Measurements from ENCODE around the gene NDUFS8. TPM values are rescaled to one million over a fixed set of nuclear protein-coding genes. Genes with fewer than 3 reads are reported as not detected.
A peak's percentile ranks its signal among the peaks of the same experiment; 100 is the strongest.

Gene NDUFS8
- polyA plus RNA-seq, 3 donors = 62.9 to 141 (median 114) TPM

GRCh38 chr11:68048681-68049508 is 18.4 kb downstream of the NDUFS8 start:
- Histone ChIP-seq H3K4me3 (replicated peaks in 1 of 3; ENCODE audit: low read depth in 2 of 3, low read length in 3 of 3) (no peak overlapping the region), H2AFZ (ENCODE audit: insufficient read depth, low read depth, low read length, poor library complexity, severe bottlenecking) (no peak overlapping the region), H3K4me1 (ENCODE audit: control insufficient read depth in 1 of 2, insufficient read depth in 2 of 2, low read length in 2 of 2) (no peaks in the 10 kb centered on the region), H3K27ac (ENCODE audit: low read depth in 1 of 2, low read length in 2 of 2) (peak overlapping the region in 1 of 2 donors; percentile 8), H3K9me3 (replicated peaks in 1 of 2; ENCODE audit: control insufficient read depth in 1 of 2, insufficient read depth in 1 of 2, low read length in 2 of 2) (no peaks in the 10 kb centered on the region), H3K36me3 (replicated peaks in 1 of 2; ENCODE audit: control insufficient read depth in 1 of 2, insufficient read depth in 2 of 2, low read length in 2 of 2) (peaks cover 93 to 100% of the 10 kb centered on the region in 2 donors), H4K20me1 (ENCODE audit: insufficient read depth, low read length) (peaks cover 100% of the 10 kb centered on the region), H3K79me2 (ENCODE audit: insufficient read depth, low read length) (peaks cover 25% of the 10 kb centered on the region), H3K4me2 (replicated peaks; ENCODE audit: extremely low read depth, low read length, poor library complexity, severe bottlenecking) (no peak overlapping the region), H3K9ac (ENCODE audit: insufficient read depth, low read length, poor library complexity, severe bottlenecking) (no peak overlapping the region), H3K27me3 (ENCODE audit: control insufficient read depth in 2 of 2, insufficient read depth in 2 of 2, low read length in 2 of 2) (no peaks in the 10 kb centered on the region)
- TF ChIP-seq, protein P1, sequence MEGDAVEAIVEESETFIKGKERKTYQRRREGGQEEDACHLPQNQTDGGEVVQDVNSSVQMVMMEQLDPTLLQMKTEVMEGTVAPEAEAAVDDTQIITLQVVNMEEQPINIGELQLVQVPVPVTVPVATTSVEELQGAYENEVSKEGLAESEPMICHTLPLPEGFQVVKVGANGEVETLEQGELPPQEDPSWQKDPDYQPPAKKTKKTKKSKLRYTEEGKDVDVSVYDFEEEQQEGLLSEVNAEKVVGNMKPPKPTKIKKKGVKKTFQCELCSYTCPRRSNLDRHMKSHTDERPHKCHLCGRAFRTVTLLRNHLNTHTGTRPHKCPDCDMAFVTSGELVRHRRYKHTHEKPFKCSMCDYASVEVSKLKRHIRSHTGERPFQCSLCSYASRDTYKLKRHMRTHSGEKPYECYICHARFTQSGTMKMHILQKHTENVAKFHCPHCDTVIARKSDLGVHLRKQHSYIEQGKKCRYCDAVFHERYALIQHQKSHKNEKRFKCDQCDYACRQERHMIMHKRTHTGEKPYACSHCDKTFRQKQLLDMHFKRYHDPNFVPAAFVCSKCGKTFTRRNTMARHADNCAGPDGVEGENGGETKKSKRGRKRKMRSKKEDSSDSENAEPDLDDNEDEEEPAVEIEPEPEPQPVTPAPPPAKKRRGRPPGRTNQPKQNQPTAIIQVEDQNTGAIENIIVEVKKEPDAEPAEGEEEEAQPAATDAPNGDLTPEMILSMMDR (IDR thresholded peaks at IDR 0.05) = no peak
- Mint-ChIP-seq H3K27me3 (ENCODE audit: low read depth in 3 of 3) (peaks cover 0 to 2% (median 0%) of the 10 kb centered on the region in 3 donors), H3K4me3 (no peak overlapping the region), H3K9me3 (peaks cover 0 to 6% (median 0%) of the 10 kb centered on the region in 7 donors), H3K4me1 (no peaks in the 10 kb centered on the region), H3K27ac (peak overlapping the region in 1 of 7 donors; percentile 26), H3K36me3 (peaks cover 74 to 84% of the 10 kb centered on the region in 2 donors)
- intact Hi-C loops (cut with micrococcal nuclease) = no loop called here
- 94% methylated on average over 26 of the region's 35 CpGs for WGBS (ENCODE audit: insufficient coverage)
- DNase-seq = no peak

- Mint-ChIP-seq H3K27ac (no peak overlapping the region), H3K9me3 (peaks cover 0 to 6% (median 0%) of the 10 kb centered on the region in 7 donors), H3K4me3 (no peak overlapping the region), H3K27me3 (ENCODE audit: low read depth in 3 of 3) (peaks cover 0 to 2% (median 0%) of the 10 kb centered on the region in 3 donors), H3K4me1 (no peaks in the 10 kb centered on the region), H3K36me3 (peaks cover 70 to 77% of the 10 kb centered on the region in 2 donors)
- H3K4me1 ChIP-seq (ENCODE audit: control insufficient read depth in 1 of 2, insufficient read depth in 2 of 2, low read length in 2 of 2) = no peaks in the 10 kb centered on the region
- no peak overlapping the region for H3K9ac ChIP-seq (ENCODE audit: insufficient read depth, low read length, poor library complexity, severe bottlenecking)
- no peaks in the 10 kb centered on the region for H3K9me3 ChIP-seq (replicated peaks in 1 of 2; ENCODE audit: control insufficient read depth in 1 of 2, insufficient read depth in 1 of 2, low read length in 2 of 2)
- WGBS (ENCODE audit: insufficient coverage) = 96% methylated on average over 36 of the region's 40 CpGs
- peaks cover 17% of the 10 kb centered on the region for H3K79me2 ChIP-seq (ENCODE audit: insufficient read depth, low read length)
- no peak for DNase-seq
- peaks cover 96% of the 10 kb centered on the region for H4K20me1 ChIP-seq (ENCODE audit: insufficient read depth, low read length)
- no peak overlapping the region for H3K27ac ChIP-seq (ENCODE audit: low read depth in 1 of 2, low read length in 2 of 2)
- intact Hi-C loops (cut with micrococcal nuclease) = no loop called here
- H3K4me2 ChIP-seq (replicated peaks; ENCODE audit: extremely low read depth, low read length, poor library complexity, severe bottlenecking) = no peak overlapping the region
- no peaks in the 10 kb centered on the region for H3K27me3 ChIP-seq (ENCODE audit: control insufficient read depth in 2 of 2, insufficient read depth in 2 of 2, low read length in 2 of 2)
- TF ChIP-seq, protein P1 (IDR thresholded peaks at IDR 0.05) = no peak
- H2AFZ ChIP-seq (ENCODE audit: insufficient read depth, low read depth, low read length, poor library complexity, severe bottlenecking) = no peak overlapping the region
- H3K4me3 ChIP-seq (replicated peaks in 1 of 3; ENCODE audit: low read depth in 2 of 3, low read length in 3 of 3) = no peak overlapping the region
- H3K36me3 ChIP-seq (replicated peaks in 1 of 2; ENCODE audit: control insufficient read depth in 1 of 2, insufficient read depth in 2 of 2, low read length in 2 of 2) = peaks cover 85 to 92% of the 10 kb centered on the region in 2 donors
These were observed 19.3 kb downstream of the NDUFS8 start for GRCh38 chr11:68049509-68050370.
